Right lobe of liver (tissue), 4 donors: ENCODE data around the gene FKRP.

Source experiments
- POLR2A ChIP-seq: fragments of 450-650 bp; IDR thresholded peaks from one replicate; pipeline ENCODE4 v1.6.1; 2017; ENCODE audit warnings: antibody characterized with exemption, mild to moderate bottlenecking
- TF ChIP-seq, protein P1 (sequence below), 4 donors: fragments of 200-600 bp in 3 of 4; fragments of 450-650 bp in 1 of 4; IDR thresholded peaks; one replicate each; pipeline versions ENCODE4 v1.5.1 to v1.8.0; 2016 to 2022; ENCODE audit warnings: antibody characterized with exemption in 4 of 4, mild to moderate bottlenecking in 2 of 4
- donor health status: DM: no; HTN: no; CAD: no.
- donor health status: DM: no; HTN: no; CAD: no.
- donor health status: DM: no; HTN: yes; CAD: no.

DNA sequence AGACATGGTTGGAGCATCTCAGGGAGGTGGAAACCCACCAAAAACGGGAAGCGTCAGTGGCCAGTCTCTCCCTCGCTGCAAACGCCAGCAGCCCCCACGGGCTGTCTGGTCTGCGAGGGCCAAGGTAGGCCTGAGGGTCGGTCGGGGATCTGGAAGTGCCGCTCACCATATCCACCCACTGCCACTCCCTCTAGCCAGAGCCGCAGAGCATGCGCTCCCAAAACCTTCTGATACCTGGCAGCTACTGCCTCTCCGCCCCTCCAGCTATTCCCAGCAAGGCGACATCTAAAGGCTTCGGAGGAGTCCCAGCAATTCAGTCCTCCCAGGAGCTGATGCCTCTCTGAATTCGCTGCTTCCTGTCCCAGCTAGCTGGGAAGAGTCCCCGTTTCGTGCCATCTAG is 4.4 kb upstream of the FKRP start:
- TF ChIP-seq, protein P1, sequence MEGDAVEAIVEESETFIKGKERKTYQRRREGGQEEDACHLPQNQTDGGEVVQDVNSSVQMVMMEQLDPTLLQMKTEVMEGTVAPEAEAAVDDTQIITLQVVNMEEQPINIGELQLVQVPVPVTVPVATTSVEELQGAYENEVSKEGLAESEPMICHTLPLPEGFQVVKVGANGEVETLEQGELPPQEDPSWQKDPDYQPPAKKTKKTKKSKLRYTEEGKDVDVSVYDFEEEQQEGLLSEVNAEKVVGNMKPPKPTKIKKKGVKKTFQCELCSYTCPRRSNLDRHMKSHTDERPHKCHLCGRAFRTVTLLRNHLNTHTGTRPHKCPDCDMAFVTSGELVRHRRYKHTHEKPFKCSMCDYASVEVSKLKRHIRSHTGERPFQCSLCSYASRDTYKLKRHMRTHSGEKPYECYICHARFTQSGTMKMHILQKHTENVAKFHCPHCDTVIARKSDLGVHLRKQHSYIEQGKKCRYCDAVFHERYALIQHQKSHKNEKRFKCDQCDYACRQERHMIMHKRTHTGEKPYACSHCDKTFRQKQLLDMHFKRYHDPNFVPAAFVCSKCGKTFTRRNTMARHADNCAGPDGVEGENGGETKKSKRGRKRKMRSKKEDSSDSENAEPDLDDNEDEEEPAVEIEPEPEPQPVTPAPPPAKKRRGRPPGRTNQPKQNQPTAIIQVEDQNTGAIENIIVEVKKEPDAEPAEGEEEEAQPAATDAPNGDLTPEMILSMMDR (IDR thresholded peaks at IDR 0.05) = no peak
- TF ChIP-seq POLR2A = no peak
